ENCODE data around the gene TSPAN32.

TSPAN32 gene

DNA sequence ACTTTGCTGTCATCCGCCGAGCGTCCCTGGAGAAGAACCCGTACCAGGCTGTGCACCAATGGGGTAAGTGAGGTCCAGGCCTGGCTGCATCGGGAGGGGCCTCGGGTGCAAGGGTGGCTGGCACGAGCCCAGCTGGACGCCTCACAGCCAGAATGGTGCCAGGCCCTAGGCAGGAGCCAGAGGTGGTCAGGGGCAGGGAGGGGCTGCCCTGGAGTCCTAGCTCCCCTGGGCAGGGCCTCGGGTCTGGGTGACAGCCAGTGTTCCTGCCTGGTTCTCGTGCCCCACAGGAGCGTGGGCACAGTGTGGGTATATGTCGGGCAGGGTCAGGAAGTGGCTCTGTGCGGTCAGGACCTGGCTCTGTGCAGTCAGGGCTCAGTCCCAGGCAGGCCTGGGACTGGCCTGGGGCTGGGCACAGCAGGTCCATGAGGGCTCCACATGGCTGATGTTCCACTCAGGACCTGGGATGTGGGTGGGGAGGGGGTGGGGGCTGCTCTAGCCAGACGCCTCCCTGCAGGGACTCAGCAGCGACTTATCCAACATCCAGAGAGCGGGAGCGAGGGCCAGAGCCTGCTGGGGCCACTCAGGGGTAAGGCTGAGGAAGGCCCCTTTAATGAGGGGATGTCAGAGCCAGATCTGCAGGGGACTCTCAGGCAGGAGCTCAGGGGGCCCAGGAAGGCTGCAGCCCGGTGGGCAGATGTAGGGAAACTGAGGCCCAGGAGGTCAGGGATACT, 1.2 kb downstream of the TSPAN32 start:
- ChIA-PET CTCF (interaction anchor here (0.8 to 4.9 kb wide), 3 partner anchors 109 to 117 kb away, joined by 3 to 87 read pairs (median 10); no protein-coding TSS in a partner anchor), POLR2A (no interaction called here)
- no peak for DNase-seq (ENCODE audit: extremely low spot score)
- no peak for TF ChIP-seq HDGF (IDR thresholded peaks at IDR 0.05; ENCODE audit: borderline replicate concordance)
- no peak for TF ChIP-seq SP1 (IDR thresholded peaks at IDR 0.05)
- no peak for TF ChIP-seq CTBP1 (IDR thresholded peaks at IDR 0.05; ENCODE audit: borderline replicate concordance)
- TF ChIP-seq BHLHE40 (IDR thresholded peaks at IDR 0.05; ENCODE audit: borderline replicate concordance), result no peak
- TF ChIP-seq TARDBP (IDR thresholded peaks at IDR 0.05), result no peak
- no peak for TF ChIP-seq FOXA1 (IDR thresholded peaks at IDR 0.05)
- no peak for TF ChIP-seq ELF4 (IDR thresholded peaks at IDR 0.05)
- TF ChIP-seq, protein P1, sequence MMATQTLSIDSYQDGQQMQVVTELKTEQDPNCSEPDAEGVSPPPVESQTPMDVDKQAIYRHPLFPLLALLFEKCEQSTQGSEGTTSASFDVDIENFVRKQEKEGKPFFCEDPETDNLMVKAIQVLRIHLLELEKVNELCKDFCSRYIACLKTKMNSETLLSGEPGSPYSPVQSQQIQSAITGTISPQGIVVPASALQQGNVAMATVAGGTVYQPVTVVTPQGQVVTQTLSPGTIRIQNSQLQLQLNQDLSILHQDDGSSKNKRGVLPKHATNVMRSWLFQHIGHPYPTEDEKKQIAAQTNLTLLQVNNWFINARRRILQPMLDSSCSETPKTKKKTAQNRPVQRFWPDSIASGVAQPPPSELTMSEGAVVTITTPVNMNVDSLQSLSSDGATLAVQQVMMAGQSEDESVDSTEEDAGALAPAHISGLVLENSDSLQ (IDR thresholded peaks at IDR 0.05), result no peak
- TF ChIP-seq FOXK2 (IDR thresholded peaks at IDR 0.05), result no peak
- TF ChIP-seq L3MBTL2 (conservative IDR thresholded peaks at IDR 0.05), result no peak
- TF ChIP-seq FOXM1 (IDR thresholded peaks at IDR 0.05; ENCODE audit: borderline replicate concordance), result no peak
- TF ChIP-seq ZNF384 (IDR thresholded peaks at IDR 0.05), result no peak
- TF ChIP-seq LEF1 (IDR thresholded peaks at IDR 0.05; ENCODE audit: borderline replicate concordance), result no peak

DNA sequence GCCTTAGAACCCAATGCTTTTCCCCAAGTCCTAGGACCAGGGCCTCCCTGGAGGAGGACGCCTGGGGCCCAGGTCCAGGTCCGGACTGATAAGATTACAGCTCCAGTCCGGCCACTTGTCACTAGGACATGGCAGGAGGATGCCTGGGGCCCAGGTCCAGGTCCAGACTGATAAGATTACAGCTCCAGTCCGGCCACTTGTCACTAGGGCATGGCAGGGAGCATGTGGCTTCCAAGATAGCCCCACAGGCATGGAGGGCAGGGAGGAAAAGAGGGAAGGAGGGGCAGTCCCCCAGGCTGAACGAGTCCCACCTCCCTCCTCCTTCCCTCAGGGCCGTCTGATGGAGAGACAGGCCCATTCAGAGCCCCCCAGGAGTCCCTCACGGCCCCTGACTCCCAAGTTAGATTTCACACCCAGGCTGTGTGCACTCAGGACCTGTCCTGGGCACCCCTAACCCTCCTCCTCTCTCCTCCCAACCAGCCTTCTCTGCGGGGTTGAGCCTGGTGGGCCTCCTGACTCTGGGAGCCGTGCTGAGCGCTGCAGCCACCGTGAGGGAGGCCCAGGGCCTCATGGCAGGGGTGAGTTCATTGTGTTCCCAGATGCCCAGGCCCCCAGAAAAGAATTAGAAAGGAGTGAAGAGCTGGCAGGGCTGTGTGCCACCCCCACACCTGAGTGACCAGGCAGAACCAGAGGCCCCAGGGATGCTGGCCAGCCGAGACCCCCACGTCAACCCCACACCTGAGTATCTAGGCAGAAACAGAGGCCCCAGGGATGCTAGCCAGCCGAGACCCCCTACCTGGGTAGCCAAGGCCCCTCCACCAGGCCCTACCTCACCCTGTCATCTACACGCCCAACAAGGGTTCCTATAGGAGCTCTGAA, 2.1 kb downstream of the TSPAN32 start:
- DNase-seq (ENCODE audit: extremely low spot score), result no peak
- TF ChIP-seq BHLHE40 (IDR thresholded peaks at IDR 0.05; ENCODE audit: borderline replicate concordance), result no peak
- TF ChIP-seq FOXK2 (IDR thresholded peaks at IDR 0.05), result no peak
- TF ChIP-seq HDGF (IDR thresholded peaks at IDR 0.05; ENCODE audit: borderline replicate concordance), result no peak
- no peak for TF ChIP-seq ZNF384 (IDR thresholded peaks at IDR 0.05)
- TF ChIP-seq ELF4 (IDR thresholded peaks at IDR 0.05), result no peak
- TF ChIP-seq ARNT (IDR thresholded peaks at IDR 0.05), result no peak
- TF ChIP-seq CTBP1 (IDR thresholded peaks at IDR 0.05; ENCODE audit: borderline replicate concordance), result no peak
- TF ChIP-seq NFRKB (IDR thresholded peaks at IDR 0.05), result no peak
- TF ChIP-seq, protein P1 (IDR thresholded peaks at IDR 0.05), result no peak
- TF ChIP-seq SP1 (IDR thresholded peaks at IDR 0.05), result no peak
- no peak for TF ChIP-seq L3MBTL2 (conservative IDR thresholded peaks at IDR 0.05)
- TF ChIP-seq LEF1 (IDR thresholded peaks at IDR 0.05; ENCODE audit: borderline replicate concordance), result no peak
- ChIA-PET POLR2A (interaction anchor here (2.0 to 2.7 kb wide), 3 partner anchors 74 to 116 kb away, joined by 11 to 28 read pairs (median 18); partner anchors contain the start of genes CD81 and TSSC4), CTCF (interaction anchor here (0.7 to 4.9 kb wide), 11 partner anchors 21 to 229 kb away, joined by 3 to 87 read pairs (median 7); partner anchors contain the start of genes CD81 and TSSC4)

DNA sequence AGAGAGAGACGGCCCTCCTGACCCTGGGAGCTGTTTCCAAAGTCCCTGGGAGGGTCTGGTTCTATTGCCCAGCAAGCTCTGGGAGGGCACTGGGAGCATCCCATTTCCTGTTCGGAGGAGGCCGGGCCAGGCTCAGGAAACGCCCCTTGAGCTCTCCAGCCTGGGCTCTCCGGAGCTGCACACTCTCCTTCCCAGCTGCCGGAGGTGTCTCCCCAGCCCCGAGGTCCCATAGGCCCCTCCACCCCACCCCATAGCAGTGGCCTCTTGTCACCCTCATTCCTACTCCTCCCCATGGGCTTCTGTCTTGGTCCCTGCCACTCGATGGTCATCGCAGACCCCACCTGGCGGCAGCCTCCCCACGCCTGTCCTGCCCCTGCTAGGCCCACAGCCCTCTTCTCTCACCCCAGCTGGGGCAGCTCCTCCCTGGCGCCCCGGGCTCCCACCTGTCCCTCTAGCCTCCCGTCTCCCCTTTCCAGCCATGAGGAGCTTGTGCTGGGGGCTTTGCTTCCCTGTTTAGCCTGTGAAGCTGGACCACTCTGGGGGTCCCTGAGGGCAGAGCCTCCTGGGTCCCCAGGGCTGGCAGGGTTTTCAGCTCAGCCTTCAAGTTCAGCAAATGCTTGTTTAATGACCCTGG, 2.8 kb downstream of the TSPAN32 start:
- no peak for DNase-seq (ENCODE audit: extremely low spot score)
- TF ChIP-seq, protein P1 (IDR thresholded peaks at IDR 0.05), result no peak
- no peak for TF ChIP-seq ZNF384 (IDR thresholded peaks at IDR 0.05)
- TF ChIP-seq CTBP1 (IDR thresholded peaks at IDR 0.05; ENCODE audit: borderline replicate concordance), result no peak
- TF ChIP-seq L3MBTL2 (conservative IDR thresholded peaks at IDR 0.05), result no peak
- no peak for TF ChIP-seq FOXA1 (IDR thresholded peaks at IDR 0.05)
- TF ChIP-seq HDGF (IDR thresholded peaks at IDR 0.05; ENCODE audit: borderline replicate concordance), result no peak
- no peak for TF ChIP-seq LEF1 (IDR thresholded peaks at IDR 0.05; ENCODE audit: borderline replicate concordance)
- TF ChIP-seq SUZ12 (IDR thresholded peaks at IDR 0.05), result no peak
- no peak for TF ChIP-seq ELF4 (IDR thresholded peaks at IDR 0.05)
- no peak for TF ChIP-seq NFRKB (IDR thresholded peaks at IDR 0.05)
- no peak for TF ChIP-seq FOXK2 (IDR thresholded peaks at IDR 0.05)
- TF ChIP-seq TARDBP (IDR thresholded peaks at IDR 0.05), result no peak
- TF ChIP-seq ARNT (IDR thresholded peaks at IDR 0.05), result no peak
- no peak for TF ChIP-seq FOXM1 (IDR thresholded peaks at IDR 0.05; ENCODE audit: borderline replicate concordance)
- no peak for TF ChIP-seq SP1 (IDR thresholded peaks at IDR 0.05)
- ChIA-PET POLR2A (interaction anchor here (0.6 to 2.7 kb wide), 4 partner anchors 73 to 663 kb away, joined by 3 to 28 read pairs (median 14); partner anchors contain the start of genes CD81 and TSSC4), CTCF (interaction anchor here (0.6 to 4.9 kb wide), 14 partner anchors 13 to 482 kb away, joined by 3 to 87 read pairs (median 6); partner anchors contain the start of genes CD81 and TSSC4)

DNA sequence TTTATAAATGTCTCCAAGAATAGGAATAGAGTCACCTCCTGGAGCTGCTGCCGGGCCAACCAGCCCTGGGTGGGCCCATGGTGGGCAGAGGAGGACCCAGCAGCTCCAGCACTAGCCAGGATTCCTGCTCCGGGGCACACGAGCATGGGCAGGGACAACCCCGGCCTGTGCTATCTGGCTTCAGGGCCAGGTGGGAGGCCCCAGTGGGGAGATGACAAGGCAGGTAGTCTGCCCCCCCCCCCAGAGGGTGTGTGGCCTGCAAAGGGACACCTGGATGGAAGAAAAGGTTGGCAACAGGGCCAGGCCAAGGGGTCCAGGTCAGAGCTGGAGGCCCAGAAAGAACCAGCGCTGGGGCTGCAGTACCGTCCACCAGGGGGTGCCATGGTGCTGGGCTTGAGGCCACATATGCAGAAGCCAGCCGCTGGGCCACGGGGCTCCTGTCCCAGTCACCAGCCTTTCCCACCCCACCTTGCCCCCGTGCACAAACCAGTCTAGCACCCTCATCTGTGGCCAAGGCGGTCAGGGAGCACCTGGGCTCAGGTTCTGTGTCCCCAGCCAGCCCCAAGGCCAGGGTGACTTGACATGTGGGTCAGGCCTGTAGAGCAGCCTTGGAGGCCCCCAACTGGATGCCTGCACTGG, 3.4 kb downstream of the TSPAN32 start:
- POLR2A ChIA-PET, result interaction anchor here (0.6 to 2.7 kb wide), 4 partner anchors 72 to 664 kb away, joined by 3 to 28 read pairs (median 14); partner anchors contain the start of genes CD81 and TSSC4

More for the DNA sequence above, 3.4 kb downstream of the TSPAN32 start:
- TF ChIP-seq FOXK2 (IDR thresholded peaks at IDR 0.05) (no peak), ELF4 (IDR thresholded peaks at IDR 0.05) (no peak), L3MBTL2 (conservative IDR thresholded peaks at IDR 0.05) (no peak), ZNF384 (IDR thresholded peaks at IDR 0.05) (no peak), ARNT (IDR thresholded peaks at IDR 0.05) (no peak), NFRKB (IDR thresholded peaks at IDR 0.05) (no peak), HDGF (IDR thresholded peaks at IDR 0.05; ENCODE audit: borderline replicate concordance) (no peak), FOXM1 (IDR thresholded peaks at IDR 0.05; ENCODE audit: borderline replicate concordance) (no peak)
- TF ChIP-seq, protein P1 (IDR thresholded peaks at IDR 0.05), result no peak
- CTCF ChIA-PET, result interaction anchor here (0.6 to 4.9 kb wide), 14 partner anchors 12 to 481 kb away, joined by 3 to 87 read pairs (median 6); partner anchors contain the start of genes CD81 and TSSC4
- DNase-seq (ENCODE audit: extremely low spot score), result peak; percentile 81
